GM21381 (cell line): Measurements from ENCODE around the gene DFFB.

Experiments used
- ATAC-seq: cut with Tn5 transposase; IDR thresholded peaks from one replicate; pipeline ENCODE4 v1.9.1; 2021; ENCODE audit warnings: mild to moderate bottlenecking, moderate library complexity; ENCODE audit not compliant: unreplicated experiment

Gene DFFB

GRCh38 chr1:3894626-3895278 is 37.5 kb downstream of the DFFB start:
- no peak for ATAC-seq

- ATAC-seq = no peak
These were observed 38.1 kb downstream of the DFFB start for GRCh38 chr1:3895279-3895950.

DNA sequence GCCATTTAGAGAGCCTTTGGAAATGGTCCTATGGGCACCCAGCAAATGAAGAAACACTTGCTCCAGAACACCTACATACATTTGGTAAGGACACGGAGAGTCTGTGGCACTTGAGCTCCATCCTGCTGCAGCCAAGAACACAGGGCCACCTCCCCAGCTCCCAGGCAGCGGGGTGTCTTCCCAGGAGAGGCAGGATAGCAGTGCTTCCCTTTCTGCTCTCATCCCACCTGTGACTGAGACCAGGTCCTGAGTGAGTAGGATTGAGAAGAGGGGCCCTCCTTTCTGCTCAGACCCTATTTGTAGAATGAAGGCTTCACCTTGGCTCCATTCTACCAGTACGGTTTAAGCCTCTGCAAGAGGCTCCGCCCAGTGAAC is 38.7 kb downstream of the DFFB start:
- no peak for ATAC-seq

- ATAC-seq = no peak
These were observed 39.2 kb downstream of the DFFB start for GRCh38 chr1:3896396-3897000.

DNA sequence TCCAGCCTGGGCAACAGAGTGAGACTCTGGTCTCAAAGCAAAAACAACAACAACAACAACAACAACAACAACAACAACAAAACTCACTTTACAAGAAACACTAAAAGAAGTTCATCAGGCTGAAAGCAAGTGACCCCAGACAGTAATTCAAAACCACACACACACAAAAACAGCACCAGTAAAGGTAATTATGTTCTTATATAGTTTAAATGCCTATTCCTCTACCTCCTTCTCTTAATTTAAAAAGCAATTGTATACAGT is 41.1 kb downstream of the DFFB start:
- no peak for ATAC-seq

DNA sequence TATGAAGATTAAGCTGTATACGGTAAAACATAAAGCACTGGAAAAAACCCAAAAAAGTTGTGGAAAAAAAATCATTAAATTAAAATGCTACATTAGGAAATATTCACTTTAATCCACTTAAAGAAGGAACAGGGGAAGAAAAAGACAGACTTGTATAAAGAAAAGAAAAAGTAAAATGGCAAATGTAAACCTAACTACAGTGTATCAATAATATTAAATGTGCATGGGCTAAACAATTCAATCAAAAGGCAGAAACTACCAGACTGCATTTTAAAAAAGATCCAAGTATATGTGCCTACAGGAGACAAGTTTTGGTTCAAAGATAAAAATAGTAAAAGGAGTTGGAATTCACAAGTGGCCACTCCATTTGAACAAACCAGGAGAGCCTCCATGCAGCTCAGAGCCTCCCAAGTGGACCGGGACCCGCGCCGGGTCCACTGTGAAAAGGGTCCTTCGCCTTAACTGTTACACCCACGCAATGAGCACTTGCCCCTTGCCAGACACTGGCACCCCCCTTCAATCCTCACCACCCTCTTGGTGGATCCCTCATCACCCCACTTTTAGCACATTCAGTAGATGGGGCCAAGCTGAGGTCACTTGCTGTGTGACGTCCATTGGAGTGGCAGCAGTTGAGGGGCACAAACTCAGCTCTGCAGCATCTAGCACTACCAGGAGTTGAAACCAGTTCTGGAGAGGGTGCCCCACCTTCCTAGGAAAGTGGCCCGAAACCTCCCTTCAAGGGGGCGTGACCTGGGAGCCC is 41.9 kb downstream of the DFFB start:
- no peak for ATAC-seq

DNA sequence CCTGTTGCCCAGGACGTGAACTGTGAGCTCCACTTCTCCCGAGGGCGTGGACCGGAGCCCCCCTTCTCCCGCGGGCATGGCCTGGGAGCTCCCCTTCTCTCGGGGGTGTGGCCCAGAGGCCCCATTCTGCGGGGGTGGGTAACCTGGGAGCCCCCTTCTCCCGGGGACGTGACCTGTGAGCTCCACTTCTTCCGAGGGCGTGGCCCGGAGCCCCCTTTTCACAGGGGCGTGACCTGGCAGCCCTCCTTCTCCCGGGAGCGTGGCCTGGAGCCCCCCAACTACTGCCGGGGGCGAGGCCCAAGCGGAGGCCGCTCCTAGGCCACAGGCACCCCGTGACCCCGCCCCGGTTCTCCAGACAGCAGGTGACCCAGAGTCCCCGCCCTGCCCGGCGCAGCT is 42.5 kb downstream of the DFFB start:
- ATAC-seq = peak; percentile 4

- ATAC-seq = peak; percentile 67
These were observed 43.1 kb downstream of the DFFB start, which contains the start of gene C1orf174 for GRCh38 chr1:3900150-3900968. Gene C1orf174 (minus strand): TSS chr1:3900272. CDS start chr1:3900186, 86 bp downstream.

DNA sequence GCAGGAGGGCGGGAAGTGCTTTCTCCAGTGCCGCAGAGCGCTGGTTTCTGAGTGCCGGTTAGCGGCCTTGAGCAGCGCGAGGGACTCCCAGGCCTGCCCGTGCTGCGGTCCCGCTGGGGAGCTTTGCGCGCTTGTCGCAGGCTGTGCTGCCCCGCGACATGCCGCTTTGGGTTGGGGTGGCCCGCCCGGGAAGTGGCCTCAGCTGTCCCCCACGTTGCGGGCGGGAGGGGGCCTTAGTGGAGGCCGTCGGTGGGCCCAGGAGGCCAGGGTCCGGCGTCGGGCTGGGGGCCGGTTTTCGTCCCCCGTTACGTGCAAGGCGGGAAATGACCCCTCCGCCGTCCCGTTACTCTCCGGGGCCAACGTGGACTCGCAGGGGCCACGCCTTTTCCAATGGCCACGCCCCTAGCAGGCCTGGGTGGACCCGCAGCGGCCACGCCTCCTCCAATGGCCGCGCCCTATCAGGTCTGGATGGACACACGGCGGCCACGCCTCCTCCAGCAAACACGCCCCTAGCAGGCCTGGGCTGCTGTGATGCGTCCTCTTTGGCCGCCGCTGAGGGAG is 43.8 kb downstream of the DFFB start:
- ATAC-seq = peak; percentile 57

DNA sequence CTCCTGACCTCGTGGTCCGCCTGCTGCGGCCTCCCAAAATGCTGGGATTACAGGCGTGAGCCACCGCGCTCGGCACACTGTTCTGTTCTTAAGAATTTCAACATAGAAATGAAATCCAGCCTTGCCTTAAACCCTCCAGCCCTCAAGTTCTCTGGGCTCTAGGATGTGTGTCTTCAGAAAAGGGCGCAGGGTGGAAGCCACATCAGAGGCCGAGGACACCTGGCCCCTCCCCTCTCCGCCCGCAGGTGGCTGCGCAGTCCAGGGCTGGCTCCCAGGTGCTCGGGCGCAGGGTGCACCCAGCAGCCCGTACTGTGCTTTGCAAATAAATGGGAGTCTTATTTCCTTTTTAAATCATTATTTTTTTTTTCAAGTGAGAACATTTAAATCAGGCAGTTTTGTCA is 44.8 kb downstream of the DFFB start:
- ATAC-seq = no peak

GRCh38 chr1:3902571-3903091 is 45.4 kb downstream of the DFFB start:
- ATAC-seq = no peak

DNA sequence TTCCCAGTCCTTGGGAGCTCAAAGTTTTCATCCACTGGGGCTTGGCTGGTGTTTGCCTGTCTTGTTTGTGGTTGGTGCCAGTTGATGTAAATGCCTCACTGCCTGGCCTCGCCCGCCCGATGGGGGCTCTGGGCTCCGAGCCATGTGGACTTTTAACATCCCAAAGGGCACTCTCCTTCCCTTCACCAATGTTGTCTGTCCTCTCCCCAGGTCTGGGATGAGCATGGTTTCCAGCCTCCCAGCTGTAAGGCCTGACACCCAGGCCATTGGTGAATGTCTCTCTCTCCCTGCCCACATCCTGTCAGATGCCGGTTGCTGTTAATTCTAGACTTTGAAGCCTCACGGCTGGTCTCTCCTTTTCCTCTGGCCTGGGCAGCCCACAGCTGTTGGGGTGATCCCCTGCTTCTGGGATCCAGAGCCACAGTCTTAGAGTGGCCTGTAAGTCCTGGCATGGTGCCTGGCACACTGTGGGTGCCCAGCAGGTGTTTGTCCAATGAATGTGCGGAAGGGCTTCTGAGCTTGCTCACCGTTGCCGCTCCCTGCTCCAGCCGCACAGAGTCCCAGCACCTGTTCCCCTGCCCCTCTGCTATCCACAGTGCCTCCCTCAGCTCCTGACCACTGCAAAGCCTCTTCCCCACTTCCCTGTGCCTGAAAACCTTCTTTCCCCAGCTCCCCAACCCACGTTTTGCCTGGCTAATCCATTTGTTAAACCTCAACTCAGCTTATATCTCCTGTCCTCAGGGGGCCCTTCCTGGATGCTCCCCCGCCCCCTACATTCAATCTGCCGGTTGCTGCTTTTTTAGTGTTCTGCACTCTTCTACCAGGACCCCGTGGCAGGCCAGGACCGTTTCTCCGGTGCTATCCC is 46.1 kb downstream of the DFFB start:
- no peak for ATAC-seq

DNA sequence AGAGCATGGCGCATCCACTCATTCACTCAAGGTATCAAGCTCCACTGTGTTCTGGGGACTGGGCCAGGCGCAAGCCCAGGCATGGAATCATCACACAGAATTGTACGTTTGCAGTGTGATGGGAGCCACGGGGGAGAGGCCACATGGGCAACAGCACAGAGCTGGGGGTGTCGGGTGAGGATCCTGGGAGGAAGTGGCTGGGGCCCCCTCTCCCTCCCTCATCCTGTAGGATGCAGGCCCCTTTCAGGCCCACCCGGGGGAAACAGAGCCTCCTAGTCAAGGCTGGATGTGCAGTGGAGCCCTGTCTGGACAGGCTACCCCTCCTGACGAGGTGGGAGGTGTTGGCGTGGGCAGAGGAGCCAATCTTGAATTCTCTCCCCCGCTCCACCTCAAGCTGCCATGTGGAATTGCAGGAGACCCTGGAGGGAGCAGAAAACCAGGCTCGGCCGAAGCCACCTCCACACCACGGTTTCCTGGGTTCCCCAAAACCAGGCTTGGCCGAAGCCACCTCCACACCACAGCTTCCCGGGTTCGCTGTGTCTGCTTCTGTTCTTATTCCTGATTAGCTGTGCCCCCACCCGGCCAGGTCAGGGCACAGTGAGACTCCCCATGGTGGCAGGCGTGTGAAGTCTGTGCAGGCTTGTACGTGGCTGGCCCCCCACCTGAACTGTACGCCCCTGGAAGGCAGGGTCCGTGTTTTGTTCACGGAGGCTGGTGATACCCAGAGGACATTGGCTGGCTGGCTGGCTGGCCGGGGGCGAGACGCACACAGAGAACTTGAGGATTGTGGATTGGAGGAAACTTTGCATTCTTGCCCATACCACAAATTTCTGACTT is 46.9 kb downstream of the DFFB start:
- no peak for ATAC-seq

- no peak for ATAC-seq
These were observed 47.5 kb downstream of the DFFB start for GRCh38 chr1:3904843-3905185.

- ATAC-seq = no peak
These were observed 48.1 kb downstream of the DFFB start for GRCh38 chr1:3905266-3905952.

DNA sequence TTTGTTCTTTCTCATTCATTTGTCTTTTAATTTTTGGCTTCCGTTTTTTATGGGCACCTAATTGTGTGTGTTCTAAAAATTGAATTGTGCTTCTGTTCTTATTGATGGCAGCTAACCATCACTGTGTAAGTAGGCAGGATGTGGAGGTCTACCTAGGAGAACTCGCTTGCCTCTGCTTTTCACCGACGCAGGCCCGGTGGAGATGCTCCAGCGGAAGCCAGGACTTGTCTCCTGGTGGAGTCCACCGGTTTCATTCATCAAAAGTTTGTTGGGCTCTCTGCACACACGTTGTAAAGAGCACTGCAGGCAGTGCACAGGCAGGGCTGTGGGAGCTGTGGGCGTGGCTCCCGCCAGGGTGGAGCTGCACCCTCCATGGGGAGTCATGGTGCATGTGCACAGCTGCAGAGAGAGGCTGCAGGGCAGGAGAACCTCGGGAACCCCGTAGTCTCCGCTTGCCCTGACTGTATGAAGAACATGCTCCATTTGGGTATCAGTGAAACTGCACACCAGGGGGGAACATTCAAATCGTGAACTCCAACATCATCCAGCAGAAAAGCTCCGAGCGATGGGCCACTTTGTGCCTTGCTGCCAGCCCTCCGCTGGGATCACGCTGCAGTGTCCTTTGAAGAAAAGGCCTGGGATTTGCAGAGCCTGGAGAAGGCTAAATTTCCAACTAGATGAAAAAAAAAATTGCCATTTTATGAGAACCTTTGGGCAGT is 48.8 kb downstream of the DFFB start:
- no peak for ATAC-seq

DNA sequence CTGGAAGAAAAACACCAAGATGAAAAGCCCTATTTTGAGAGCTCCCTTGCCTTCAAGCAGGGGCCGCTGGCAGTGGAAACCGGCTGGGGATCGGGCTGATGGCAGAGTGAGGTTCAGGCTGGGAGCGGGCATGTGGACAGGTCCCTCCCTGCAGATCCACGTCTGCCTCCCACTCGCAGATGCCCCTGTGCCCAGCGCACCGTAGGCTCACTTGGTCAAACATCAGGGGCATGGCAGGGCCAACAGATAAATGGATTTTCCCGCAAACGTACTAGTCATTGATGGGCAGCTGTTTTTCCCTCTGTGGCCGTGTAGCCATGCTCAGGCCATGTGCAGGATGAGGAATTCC is 49.4 kb downstream of the DFFB start:
- no peak for ATAC-seq
